PC-3 (cell line): ENCODE results near the gene ANKIB1. TPM values are rescaled to one million over a fixed set of nuclear protein-coding genes. Genes with fewer than 3 reads are reported as not detected.

Experiments
- ATAC-seq: fragments of 200-7000 bp; cut with Tn5 transposase; 2 replicates; pipeline ENCODE4 v1.9.1; 2020; ENCODE audit warnings: mild to moderate bottlenecking, moderate library complexity
- BruUV-seq: library from RNA; stranded (reverse); fragments of 400-500 nt; replicated peaks from 2 replicates; lab custom pipeline; 2021; lab: Mats Ljungman, UMichigan
- CTCF ChIA-PET: fragments of 300-600 bp; sonication (Branson Sonifier 250); formaldehyde crosslinking; loops from one replicate; lab custom pipeline; 2022; ENCODE audit warnings: antibody characterized with exemption; lab: Charles Lee
- POLR2A ChIA-PET: fragments of 300-600 bp; sonication (Branson Sonifier 250); formaldehyde crosslinking; loops from one replicate; lab custom pipeline; 2022; ENCODE audit warnings: antibody characterized with exemption; ENCODE audit not compliant: unreplicated experiment; lab: Charles Lee
- DNase-seq: peaks from one replicate; pipeline ENCODE4 v3.0.0-alpha.2; 2015
- H2AFZ ChIP-seq: fragments of 300-600 bp; sonication (generic); 2 replicates; pipeline ENCODE4 v1.6.0; 2016; ENCODE audit warnings: antibody characterized with exemption, low read length
- H3F3A ChIP-seq: fragments of 300-600 bp; sonication (generic); one replicate; pipeline ENCODE4 v1.6.0; 2017; ENCODE audit warnings: antibody characterized with exemption, low read length, control low read depth, mild to moderate bottlenecking; ENCODE audit not compliant: unreplicated experiment
- H3K27ac ChIP-seq: fragments of 300-600 bp; sonication (generic); 2 replicates; pipeline ENCODE4 v1.5.1; 2016; ENCODE audit warnings: mild to moderate bottlenecking, low read length
- H3K27me3 ChIP-seq: fragments of 300-600 bp; sonication (generic); 2 replicates; pipeline ENCODE4 v1.6.1; 2016; ENCODE audit warnings: low read length, mixed read lengths
- H3K36me3 ChIP-seq: fragments of 300-600 bp; sonication (generic); 2 replicates; pipeline ENCODE4 v1.6.1; 2016; ENCODE audit warnings: low read depth, mixed run types, low read length, mixed read lengths
- H3K4me1 ChIP-seq: fragments of 300-600 bp; sonication (generic); 2 replicates; pipeline ENCODE4 v1.5.1; 2016; ENCODE audit warnings: low read length; ENCODE audit not compliant: insufficient read depth
- H3K4me2 ChIP-seq: fragments of 300-600 bp; sonication (generic); 2 replicates; pipeline ENCODE4 v1.6.0; 2016; ENCODE audit warnings: low read length
- H3K4me3 ChIP-seq: fragments of 300-600 bp; sonication (generic); 2 replicates; pipeline ENCODE4 v1.5.1; 2016; ENCODE audit warnings: mild to moderate bottlenecking, low read length, mixed read lengths
- H3K79me2 ChIP-seq: fragments of 300-600 bp; sonication (generic); 2 replicates; pipeline ENCODE4 v1.6.1; 2017; ENCODE audit warnings: low read length, mixed read lengths
- H3K9ac ChIP-seq: fragments of 300-600 bp; sonication (generic); 2 replicates; pipeline ENCODE4 v1.6.0; 2016; ENCODE audit warnings: mild to moderate bottlenecking, low read length
- H3K9me2 ChIP-seq: fragments of 300-600 bp; sonication (generic); replicated peaks from 2 replicates; pipeline ENCODE4 v1.6.1; 2016; ENCODE audit warnings: mixed run types, low read length, mixed read lengths
- H3K9me3 ChIP-seq: fragments of 300-600 bp; sonication (generic); 2 replicates; pipeline ENCODE4 v1.6.1; 2016; ENCODE audit warnings: low read length, mixed read lengths
- H4K20me1 ChIP-seq: fragments of 300-600 bp; sonication (generic); 2 replicates; pipeline ENCODE4 v1.6.1; 2016; ENCODE audit warnings: low read length, mixed read lengths
- CTCF ChIP-seq: fragments of 300-600 bp; sonication (generic); conservative IDR thresholded peaks from 2 replicates; pipeline ENCODE4 v1.5.1; 2017; ENCODE audit warnings: antibody characterized with exemption, low read depth, mild to moderate bottlenecking, low read length
- EZH2 ChIP-seq: fragments of 300-600 bp; sonication (generic); IDR thresholded peaks from one replicate; pipeline ENCODE4 v1.6.1; 2017; ENCODE audit warnings: antibody characterized with exemption, mild to moderate bottlenecking, low read length; ENCODE audit not compliant: unreplicated experiment
- EZH2phosphoT487 ChIP-seq: fragments of 300-600 bp; sonication (generic); IDR thresholded peaks from 2 replicates; pipeline ENCODE4 v1.6.1; 2018; ENCODE audit warnings: mild to moderate bottlenecking, antibody characterized with exemption, low read length, borderline replicate concordance
- intact Hi-C: fragments of 100-400 bp; cut with micrococcal nuclease; formaldehyde crosslinking; loops from 2 replicates; pipeline ENCODE4 v1.9.0; 2023
- total RNA-seq: library from RNA; depleted of rRNA; stranded (reverse); fragments of >200 nt; gene quantifications from 2 replicates; pipeline ENCODE4 v1.2.3, GENCODE V29; 2014

ANKIB1 gene
- total RNA-seq, 1 experiment from 2014 or later, result 32.1 TPM

DNA sequence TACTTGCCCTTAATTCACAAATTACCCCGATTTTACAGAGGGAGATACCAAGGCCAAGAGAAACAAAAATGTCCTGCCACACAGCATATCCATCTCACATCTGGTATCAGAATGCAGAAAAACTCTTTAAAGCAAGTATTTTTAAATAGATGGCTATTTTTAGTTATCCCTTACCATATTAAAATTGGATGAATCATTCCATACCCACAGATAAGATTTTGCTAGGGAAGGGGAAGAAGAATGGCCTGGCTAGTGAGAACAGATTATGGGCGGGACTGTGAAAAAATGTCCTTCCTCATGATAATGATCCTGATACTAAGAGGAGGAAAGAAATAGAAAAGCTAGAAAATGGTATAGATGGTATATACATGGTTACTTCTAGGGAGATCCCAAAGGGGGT lies 121.0 kb downstream of the ANKIB1 start:
- no peaks in the 10 kb centered on the region for H3K9me2 ChIP-seq
- ChIA-PET CTCF (no interaction called here), POLR2A (no interaction called here)
- no peaks in the 10 kb centered on the region for H3K9me3 ChIP-seq
- no TSS peak for BruUV-seq
- no peaks in the 10 kb centered on the region for H3K27me3 ChIP-seq
- H3K9ac ChIP-seq, result no peak overlapping the region
- H3K36me3 ChIP-seq, result peaks cover 4% of the 10 kb centered on the region; the same call in 1 of the 2 replicates
- H3K79me2 ChIP-seq, result no peaks in the 10 kb centered on the region
- intact Hi-C loops, result no loop called here
- H3K4me3 ChIP-seq, result no peak overlapping the region
- ATAC-seq (no peak), DNase-seq (no peak)
- no peak overlapping the region for H3K27ac ChIP-seq
- no peak overlapping the region for H3K4me2 ChIP-seq
- no peaks in the 10 kb centered on the region for H3K4me1 ChIP-seq
- H2AFZ ChIP-seq, result no peak overlapping the region
- no peaks in the 10 kb centered on the region for H4K20me1 ChIP-seq
- TF ChIP-seq EZH2phosphoT487, result no peak
- TF ChIP-seq EZH2, result no peak
- TF ChIP-seq CTCF, result no peak
- no peaks in the 10 kb centered on the region for H3F3A ChIP-seq

GRCh38 chr7:92368741-92369140 lies 123.0 kb downstream of the ANKIB1 start:
- Histone ChIP-seq H3K9ac (no peak overlapping the region), H3K9me2 (no peaks in the 10 kb centered on the region), H3K27ac (no peak overlapping the region), H3K36me3 (peaks cover 4% of the 10 kb centered on the region; the same call in 1 of the 2 replicates), H3K79me2 (no peaks in the 10 kb centered on the region), H2AFZ (no peak overlapping the region), H3F3A (no peaks in the 10 kb centered on the region), H3K4me3 (no peak overlapping the region), H3K4me1 (no peaks in the 10 kb centered on the region), H3K27me3 (no peaks in the 10 kb centered on the region), H3K9me3 (no peaks in the 10 kb centered on the region), H3K4me2 (no peak overlapping the region), H4K20me1 (no peaks in the 10 kb centered on the region)
- ATAC-seq, result no peak
- ChIA-PET CTCF (no interaction called here), POLR2A (no interaction called here)
- TF ChIP-seq CTCF (no peak), EZH2phosphoT487 (no peak), EZH2 (no peak)
- BruUV-seq, result no TSS peak
- intact Hi-C loops, result no loop called here
- no peak for DNase-seq

- no TSS peak for BruUV-seq
- H3K4me1 ChIP-seq, result no peaks in the 10 kb centered on the region
These were observed 129.2 kb downstream of the ANKIB1 start for GRCh38 chr7:92375013-92375412.

More at GRCh38 chr7:92375013-92375412, 129.2 kb downstream of the ANKIB1 start:
- H3F3A ChIP-seq, result no peaks in the 10 kb centered on the region
- no peak overlapping the region for H3K9ac ChIP-seq
- ATAC-seq (no peak), DNase-seq (no peak)
- intact Hi-C loops, result no loop called here
- no peaks in the 10 kb centered on the region for H3K9me2 ChIP-seq
- H3K27me3 ChIP-seq, result no peaks in the 10 kb centered on the region
- H3K4me2 ChIP-seq, result no peak overlapping the region
- TF ChIP-seq EZH2, result no peak
- TF ChIP-seq CTCF, result no peak
- H3K36me3 ChIP-seq, result peaks cover 4% of the 10 kb centered on the region; the same call in 1 of the 2 replicates
- H3K27ac ChIP-seq, result no peak overlapping the region
- H3K4me3 ChIP-seq, result no peak overlapping the region
- no peak overlapping the region for H2AFZ ChIP-seq
- H4K20me1 ChIP-seq, result no peaks in the 10 kb centered on the region
- H3K79me2 ChIP-seq, result no peaks in the 10 kb centered on the region
- CTCF ChIA-PET, result no interaction called here
- POLR2A ChIA-PET, result no interaction called here
- H3K9me3 ChIP-seq, result no peaks in the 10 kb centered on the region
